ENCODE results near the gene BTG4.

The BTG4 gene

DNA sequence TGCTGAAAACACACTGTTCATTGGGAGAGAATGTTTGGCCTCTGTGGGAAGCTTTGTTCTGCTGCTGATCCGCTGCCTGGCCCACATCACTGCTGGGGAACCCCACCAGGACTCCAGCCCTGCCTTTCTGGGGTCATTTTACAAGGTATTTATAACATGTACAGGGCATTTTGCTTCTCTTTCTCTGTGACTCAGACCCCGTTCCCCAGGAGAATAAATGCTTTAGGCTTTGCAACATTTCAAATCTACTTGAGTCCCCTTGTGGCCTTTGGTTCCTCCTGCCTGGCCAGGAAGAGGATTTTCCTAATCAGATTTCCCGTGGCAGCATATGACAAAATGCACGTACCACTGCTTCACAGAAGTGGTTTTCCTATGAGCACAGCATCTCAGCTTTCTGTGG lies 43.0 kb downstream of the BTG4 start:
- no peak for DNase-seq (ENCODE audit: low read depth)
- no peak overlapping the region for H3K4me3 ChIP-seq (ENCODE audit: control insufficient read depth, low read depth, low read length)
- TF ChIP-seq, protein P1, sequence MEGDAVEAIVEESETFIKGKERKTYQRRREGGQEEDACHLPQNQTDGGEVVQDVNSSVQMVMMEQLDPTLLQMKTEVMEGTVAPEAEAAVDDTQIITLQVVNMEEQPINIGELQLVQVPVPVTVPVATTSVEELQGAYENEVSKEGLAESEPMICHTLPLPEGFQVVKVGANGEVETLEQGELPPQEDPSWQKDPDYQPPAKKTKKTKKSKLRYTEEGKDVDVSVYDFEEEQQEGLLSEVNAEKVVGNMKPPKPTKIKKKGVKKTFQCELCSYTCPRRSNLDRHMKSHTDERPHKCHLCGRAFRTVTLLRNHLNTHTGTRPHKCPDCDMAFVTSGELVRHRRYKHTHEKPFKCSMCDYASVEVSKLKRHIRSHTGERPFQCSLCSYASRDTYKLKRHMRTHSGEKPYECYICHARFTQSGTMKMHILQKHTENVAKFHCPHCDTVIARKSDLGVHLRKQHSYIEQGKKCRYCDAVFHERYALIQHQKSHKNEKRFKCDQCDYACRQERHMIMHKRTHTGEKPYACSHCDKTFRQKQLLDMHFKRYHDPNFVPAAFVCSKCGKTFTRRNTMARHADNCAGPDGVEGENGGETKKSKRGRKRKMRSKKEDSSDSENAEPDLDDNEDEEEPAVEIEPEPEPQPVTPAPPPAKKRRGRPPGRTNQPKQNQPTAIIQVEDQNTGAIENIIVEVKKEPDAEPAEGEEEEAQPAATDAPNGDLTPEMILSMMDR (IDR thresholded peaks at IDR 0.05; ENCODE audit: control insufficient read depth, insufficient read depth, low read depth, low read length, missing control alignments): no peak

DNA sequence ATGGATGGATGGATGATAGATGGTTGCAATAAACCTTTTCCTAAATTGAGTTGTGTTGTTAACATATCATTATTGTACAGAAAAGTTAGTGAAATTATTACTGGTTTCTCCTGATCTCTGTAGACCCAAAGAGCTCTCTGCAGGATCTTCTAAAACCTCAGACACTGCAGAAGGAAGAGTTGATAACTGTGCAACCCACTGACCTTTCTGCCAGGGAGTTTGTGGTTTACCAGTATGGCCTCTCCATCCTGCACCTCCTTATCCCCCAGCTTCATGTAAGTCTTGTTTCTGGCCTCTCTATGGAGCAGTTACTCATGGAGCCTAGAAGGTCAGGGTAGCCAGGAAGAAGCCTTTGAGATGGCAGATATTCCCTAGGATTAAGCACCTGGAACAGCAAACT lies 45.6 kb downstream of the BTG4 start:
- H3K4me3 ChIP-seq (ENCODE audit: control insufficient read depth, low read depth, low read length): no peak overlapping the region
- no peak for DNase-seq (ENCODE audit: low read depth)
- TF ChIP-seq, protein P1 (IDR thresholded peaks at IDR 0.05; ENCODE audit: control insufficient read depth, insufficient read depth, low read depth, low read length, missing control alignments): no peak

DNA sequence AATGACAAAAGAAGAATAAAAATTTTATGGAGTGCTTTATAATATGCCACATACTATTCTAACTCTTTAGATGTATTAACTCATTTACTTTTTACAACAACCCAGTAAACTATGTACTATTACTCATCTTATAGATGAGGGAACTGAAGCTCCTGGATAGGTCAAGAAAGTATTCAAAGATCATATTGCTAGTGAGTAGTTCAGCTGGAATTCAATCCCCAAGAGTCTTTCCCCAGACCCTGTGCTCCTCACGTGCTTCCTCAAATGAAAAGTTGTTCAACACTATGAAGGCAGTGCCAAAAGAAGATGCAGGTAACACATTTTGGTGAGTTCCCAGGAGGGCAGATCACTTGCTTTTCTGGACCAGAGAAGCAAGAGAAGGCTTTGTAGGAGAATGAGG lies 46.8 kb downstream of the BTG4 start:
- no peak for DNase-seq (ENCODE audit: low read depth)
- TF ChIP-seq, protein P1 (IDR thresholded peaks at IDR 0.05; ENCODE audit: control insufficient read depth, insufficient read depth, low read depth, low read length, missing control alignments): no peak
- no peak overlapping the region for H3K4me3 ChIP-seq (ENCODE audit: control insufficient read depth, low read depth, low read length)

DNA sequence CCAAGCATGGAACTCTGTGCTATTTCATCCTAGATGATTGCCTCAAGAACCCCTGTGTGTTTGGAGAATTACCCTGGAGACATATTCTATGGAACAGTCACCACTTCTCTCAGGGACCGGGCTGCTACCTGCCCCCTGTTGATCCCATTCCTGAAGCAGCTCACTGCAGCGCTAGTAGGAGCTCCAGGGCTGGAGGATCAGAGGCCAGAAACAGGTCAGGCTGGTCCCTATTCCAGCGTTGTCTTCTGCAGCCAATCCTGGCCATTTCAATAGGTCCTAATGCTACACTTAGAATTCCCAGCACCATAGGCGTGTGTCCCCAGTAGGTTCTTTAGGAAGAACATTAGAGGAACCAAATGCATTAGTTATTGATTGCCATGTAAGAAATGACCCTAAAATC lies 48.9 kb downstream of the BTG4 start:
- no peak for DNase-seq (ENCODE audit: low read depth)
- TF ChIP-seq, protein P1 (IDR thresholded peaks at IDR 0.05; ENCODE audit: control insufficient read depth, insufficient read depth, low read depth, low read length, missing control alignments): no peak
- no peak overlapping the region for H3K4me3 ChIP-seq (ENCODE audit: control insufficient read depth, low read depth, low read length)

DNA sequence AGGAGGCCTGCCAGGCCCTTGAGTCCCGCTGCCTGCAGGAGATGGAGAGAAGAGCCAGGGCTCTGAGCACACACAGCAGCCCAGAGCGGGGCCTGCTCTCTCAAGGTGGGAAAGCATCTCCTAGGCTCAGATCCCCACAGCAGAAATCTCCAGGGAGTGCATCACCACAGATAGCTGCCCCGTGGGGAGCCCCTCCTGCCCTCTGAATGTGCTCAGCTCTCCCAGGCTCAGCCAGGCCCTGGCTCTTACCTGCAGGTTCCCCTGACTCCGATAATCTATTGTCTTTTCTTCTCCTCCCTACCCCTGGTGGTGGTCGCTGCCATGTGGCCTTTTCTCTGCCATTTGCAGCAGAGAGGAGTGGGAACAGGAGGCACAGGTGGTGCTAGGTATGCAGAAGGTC lies 49.9 kb downstream of the BTG4 start:
- no peak for DNase-seq (ENCODE audit: low read depth)
- no peak overlapping the region for H3K4me3 ChIP-seq (ENCODE audit: control insufficient read depth, low read depth, low read length)
- TF ChIP-seq, protein P1 (IDR thresholded peaks at IDR 0.05; ENCODE audit: control insufficient read depth, insufficient read depth, low read depth, low read length, missing control alignments): no peak

DNA sequence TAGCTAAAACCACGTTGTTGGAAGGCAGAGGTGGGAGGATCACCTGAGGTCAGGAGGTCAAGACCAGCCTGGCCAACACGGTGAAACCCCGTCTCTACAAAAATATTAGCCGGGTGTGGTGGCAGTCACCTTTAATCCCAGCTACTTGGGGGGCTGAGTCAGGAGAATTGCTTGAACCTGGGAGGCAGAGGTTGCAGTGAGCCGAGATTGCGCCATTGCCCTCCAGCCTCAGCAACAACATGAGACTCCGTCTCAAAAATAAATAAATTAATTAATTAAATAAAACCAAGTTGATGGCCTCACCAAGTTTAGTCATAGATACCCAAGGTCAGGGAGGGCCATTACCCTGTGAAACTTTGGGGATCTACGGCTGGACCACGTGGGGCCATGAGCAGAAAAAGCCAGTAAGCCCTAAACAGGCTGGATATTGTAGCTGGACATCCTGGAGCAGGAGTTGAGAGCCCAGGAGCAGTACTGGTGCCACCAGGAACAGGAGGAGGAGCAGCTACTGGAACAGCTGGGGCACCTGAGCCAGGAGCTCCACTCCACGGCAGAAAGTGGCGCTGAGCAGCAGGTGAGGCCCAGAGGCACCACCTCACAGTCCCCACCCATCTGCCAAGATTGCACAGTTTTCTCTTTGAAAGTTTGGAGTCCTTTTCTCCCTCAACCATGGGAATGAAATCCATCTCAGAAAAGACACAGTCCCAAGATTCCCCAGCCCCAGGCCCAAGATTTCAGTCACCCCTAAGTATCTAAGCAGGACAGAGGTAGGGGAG lies 50.5 kb downstream of the BTG4 start:
- no peak for DNase-seq (ENCODE audit: low read depth)
- no peak overlapping the region for H3K4me3 ChIP-seq (ENCODE audit: control insufficient read depth, low read depth, low read length)
- TF ChIP-seq, protein P1 (IDR thresholded peaks at IDR 0.05; ENCODE audit: control insufficient read depth, insufficient read depth, low read depth, low read length, missing control alignments): no peak

Data from AG09309 (cell line).